ENCODE results near the gene ALDH1A1.

ALDH1A1 gene

DNA sequence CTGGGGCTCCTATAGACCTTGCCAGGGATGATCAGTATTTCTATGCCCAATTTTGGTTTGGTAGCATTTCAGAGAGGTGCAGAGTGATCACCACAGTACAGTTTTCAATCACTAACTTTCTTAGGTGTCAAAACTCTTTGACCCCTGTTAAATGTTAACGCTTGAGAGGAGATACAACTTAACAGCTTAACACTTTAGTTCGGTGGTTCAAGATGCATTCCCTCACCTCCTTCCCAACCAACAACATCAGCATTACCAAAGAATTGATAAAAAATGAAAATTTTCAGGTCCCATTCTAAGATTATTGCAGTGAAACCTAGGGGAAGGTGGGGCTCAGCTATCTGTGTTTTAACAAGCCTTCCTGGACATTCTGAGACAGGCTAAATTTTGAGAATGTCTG lies 16.2 kb downstream of the ALDH1A1 start:
- Histone ChIP-seq H3K9me3 (replicated peaks; ENCODE audit: insufficient read depth, low read length) (no peaks in the 10 kb centered on the region), H3K27ac (ENCODE audit: low read length) (no peak overlapping the region), H4K20me1 (ENCODE audit: insufficient read depth, low read length) (no peaks in the 10 kb centered on the region), H2AFZ (ENCODE audit: low read length) (no peak overlapping the region), H3F3A (ENCODE audit: insufficient read depth, low read length) (no peaks in the 10 kb centered on the region), H3K27me3 (replicated peaks; ENCODE audit: insufficient read depth, low read length) (no peaks in the 10 kb centered on the region), H3K4me1 (ENCODE audit: low read length) (no peaks in the 10 kb centered on the region), H3K4me2 (ENCODE audit: low read depth, low read length) (no peak overlapping the region), H3K79me2 (ENCODE audit: low read length) (no peaks in the 10 kb centered on the region), H3K9me2 (replicated peaks; ENCODE audit: insufficient read depth, low read length) (no peaks in the 10 kb centered on the region), H3K36me3 (replicated peaks; ENCODE audit: insufficient read depth, low read length) (no peaks in the 10 kb centered on the region), H3K4me3 (ENCODE audit: low read length) (no peak overlapping the region), H3K9ac (ENCODE audit: low read length) (no peak overlapping the region)
- no peak for DNase-seq
- TF ChIP-seq CTCF (IDR thresholded peaks at IDR 0.05; ENCODE audit: low read length): no peak
- TF ChIP-seq EZH2 (optimal IDR thresholded peaks at IDR 0.05; ENCODE audit: low read depth, low read length): no peak
- TF ChIP-seq EZH2phosphoT487 (IDR thresholded peaks at IDR 0.05; ENCODE audit: low read length): no peak

DNA sequence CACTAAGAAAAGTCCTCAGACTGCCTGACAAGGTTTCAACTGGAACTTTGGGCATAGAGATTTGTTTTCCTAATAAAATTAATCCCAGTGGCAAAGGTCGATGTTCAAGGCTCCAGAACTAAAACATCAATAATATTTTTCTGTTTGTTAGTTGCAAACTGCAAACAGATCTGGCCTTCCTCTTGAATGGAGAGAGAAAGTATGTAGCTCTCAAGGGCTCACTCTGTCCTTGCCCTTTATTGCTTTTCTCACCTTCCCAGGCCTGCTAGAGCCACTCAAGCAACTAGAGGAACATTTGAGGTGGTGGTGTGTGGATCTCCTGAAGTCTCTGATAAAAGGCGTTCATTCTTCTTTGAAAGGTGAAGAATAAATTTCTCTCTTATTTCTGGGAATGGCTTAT lies 16.6 kb downstream of the ALDH1A1 start:
- Histone ChIP-seq H3F3A (ENCODE audit: insufficient read depth, low read length) (no peaks in the 10 kb centered on the region), H3K4me3 (ENCODE audit: low read length) (no peak overlapping the region), H3K79me2 (ENCODE audit: low read length) (no peaks in the 10 kb centered on the region), H3K36me3 (replicated peaks; ENCODE audit: insufficient read depth, low read length) (no peaks in the 10 kb centered on the region), H3K9ac (ENCODE audit: low read length) (no peak overlapping the region), H3K9me3 (replicated peaks; ENCODE audit: insufficient read depth, low read length) (no peaks in the 10 kb centered on the region), H2AFZ (ENCODE audit: low read length) (no peak overlapping the region), H3K9me2 (replicated peaks; ENCODE audit: insufficient read depth, low read length) (no peaks in the 10 kb centered on the region), H4K20me1 (ENCODE audit: insufficient read depth, low read length) (no peaks in the 10 kb centered on the region), H3K27ac (ENCODE audit: low read length) (no peak overlapping the region), H3K4me2 (ENCODE audit: low read depth, low read length) (no peak overlapping the region), H3K4me1 (ENCODE audit: low read length) (no peaks in the 10 kb centered on the region), H3K27me3 (replicated peaks; ENCODE audit: insufficient read depth, low read length) (no peaks in the 10 kb centered on the region)
- no peak for TF ChIP-seq EZH2 (optimal IDR thresholded peaks at IDR 0.05; ENCODE audit: low read depth, low read length)
- no peak for TF ChIP-seq EZH2phosphoT487 (IDR thresholded peaks at IDR 0.05; ENCODE audit: low read length)
- no peak for TF ChIP-seq CTCF (IDR thresholded peaks at IDR 0.05; ENCODE audit: low read length)
- no peak for DNase-seq

- Histone ChIP-seq H2AFZ (ENCODE audit: low read length) (no peak overlapping the region), H3K27me3 (replicated peaks; ENCODE audit: insufficient read depth, low read length) (no peaks in the 10 kb centered on the region), H3K9ac (ENCODE audit: low read length) (no peak overlapping the region), H3K4me1 (ENCODE audit: low read length) (no peaks in the 10 kb centered on the region), H3K36me3 (replicated peaks; ENCODE audit: insufficient read depth, low read length) (no peaks in the 10 kb centered on the region), H3K4me2 (ENCODE audit: low read depth, low read length) (no peak overlapping the region), H3K9me2 (replicated peaks; ENCODE audit: insufficient read depth, low read length) (no peaks in the 10 kb centered on the region), H4K20me1 (ENCODE audit: insufficient read depth, low read length) (no peaks in the 10 kb centered on the region), H3K4me3 (ENCODE audit: low read length) (no peak overlapping the region), H3F3A (ENCODE audit: insufficient read depth, low read length) (no peaks in the 10 kb centered on the region), H3K79me2 (ENCODE audit: low read length) (no peaks in the 10 kb centered on the region), H3K27ac (ENCODE audit: low read length) (no peak overlapping the region), H3K9me3 (replicated peaks; ENCODE audit: insufficient read depth, low read length) (no peaks in the 10 kb centered on the region)
- no peak for DNase-seq
- TF ChIP-seq CTCF (IDR thresholded peaks at IDR 0.05; ENCODE audit: low read length) (no peak), EZH2phosphoT487 (IDR thresholded peaks at IDR 0.05; ENCODE audit: low read length) (no peak), EZH2 (optimal IDR thresholded peaks at IDR 0.05; ENCODE audit: low read depth, low read length) (no peak)
Observed at GRCh38 chr9:72935595-72935994, 17.3 kb downstream of the ALDH1A1 start.
